ENCODE data around the gene OLIG2. TPM values are rescaled to one million over a fixed set of nuclear protein-coding genes. Genes with fewer than 3 reads are reported as not detected.

The OLIG2 gene
- total RNA-seq, 1 experiment from 2014 or later: not detected

DNA sequence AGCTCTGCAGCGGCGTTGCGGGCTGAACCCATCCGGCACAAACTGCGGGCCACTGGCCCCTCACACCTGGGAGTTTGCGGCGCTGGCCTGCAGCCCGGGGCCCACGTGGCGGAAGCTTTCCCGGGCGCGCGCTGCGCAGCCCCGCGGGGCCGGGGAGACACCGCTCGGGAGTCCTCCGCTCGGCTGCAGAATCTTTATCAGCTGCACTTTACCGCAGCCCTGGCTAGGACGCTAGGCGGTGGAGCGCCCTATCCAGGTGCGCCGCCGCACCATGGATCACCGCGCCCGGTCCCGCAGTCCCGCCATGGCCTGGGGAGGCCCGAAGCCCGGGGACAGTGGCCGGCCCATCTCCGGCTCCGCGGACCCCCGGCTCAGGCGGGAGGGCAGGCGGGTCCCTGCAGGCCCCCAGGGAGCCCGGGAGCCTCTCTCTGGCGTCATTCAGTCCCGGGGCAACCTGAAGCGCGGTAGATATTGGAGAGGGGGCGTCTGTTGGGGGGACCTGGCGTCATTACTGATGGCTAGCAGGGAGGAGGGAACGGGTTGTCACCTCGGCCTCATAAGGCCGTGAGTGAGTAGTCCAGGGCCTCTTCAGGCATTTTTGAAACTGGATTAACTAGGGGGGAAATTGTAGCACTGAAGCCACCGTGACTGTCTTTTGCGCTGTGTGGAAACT is 5.7 kb upstream of the OLIG2 start:
- DNase-seq (ENCODE audit: low read depth): no peak

DNA sequence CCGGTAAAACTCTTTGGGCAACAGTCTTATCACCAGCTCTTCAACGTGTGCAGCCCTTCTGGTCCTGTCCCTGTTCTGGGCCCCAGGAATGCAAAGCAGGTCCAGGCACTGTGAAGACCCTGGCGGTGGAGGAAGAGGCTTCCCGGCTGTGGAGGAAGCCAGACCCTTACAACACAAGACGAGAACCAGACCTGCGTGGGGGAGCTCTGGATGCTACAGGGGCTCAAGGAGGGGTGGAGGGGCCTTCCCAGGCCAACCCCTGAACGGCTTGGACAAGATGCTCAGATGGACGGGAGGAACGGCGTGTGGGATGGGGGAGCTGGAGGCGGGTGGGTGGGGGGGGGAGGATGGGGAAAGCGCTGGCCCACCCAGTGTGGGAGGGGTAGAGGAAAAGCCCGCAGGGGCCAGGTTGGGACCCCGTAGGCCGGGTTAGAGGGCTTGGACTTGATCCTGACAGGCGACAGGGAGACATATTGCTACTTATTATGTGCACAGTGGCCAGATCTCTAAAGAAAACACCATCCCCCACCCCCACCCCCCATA is 5.1 kb upstream of the OLIG2 start:
- DNase-seq (ENCODE audit: low read depth): no peak

DNA sequence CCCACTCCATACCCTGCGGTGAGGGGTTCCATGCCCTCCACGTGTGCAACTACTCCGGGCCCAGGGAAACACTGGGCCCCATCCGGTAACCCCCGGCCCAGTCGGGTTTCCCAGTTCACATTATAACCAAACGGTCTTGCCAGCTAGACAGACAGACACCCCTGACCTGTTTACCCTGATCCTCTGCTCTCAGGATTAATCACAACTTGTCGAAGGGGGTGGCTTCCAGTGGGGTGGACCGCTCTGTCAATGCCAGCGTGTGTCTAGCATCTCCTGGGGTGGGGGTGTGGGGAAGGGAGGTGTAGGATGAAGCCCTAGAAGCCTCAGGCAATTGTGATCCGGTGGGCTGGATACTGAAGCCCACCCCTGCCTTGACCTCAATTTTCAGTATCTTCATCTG is 4.6 kb upstream of the OLIG2 start:
- no peak for DNase-seq (ENCODE audit: low read depth)

DNA sequence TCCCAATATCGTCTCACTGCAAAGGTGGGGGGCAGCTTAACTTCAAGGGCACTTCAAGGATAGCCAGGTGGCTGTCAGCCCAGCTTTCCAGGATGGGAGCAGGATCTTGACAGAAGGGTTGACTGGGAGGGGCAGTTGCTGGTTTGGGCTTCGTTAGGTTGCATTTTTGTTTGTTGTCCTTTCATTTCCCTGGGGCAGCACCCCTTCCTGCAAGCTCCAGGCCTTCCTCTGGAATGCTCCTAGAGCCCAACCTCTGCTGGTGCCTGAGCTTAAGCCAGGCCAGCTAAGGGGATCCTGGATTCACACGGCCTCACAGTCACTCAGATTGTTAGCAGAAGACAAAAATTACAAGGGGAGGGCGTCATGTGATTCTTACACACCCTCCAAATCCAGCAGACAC is 4.1 kb upstream of the OLIG2 start:
- DNase-seq (ENCODE audit: low read depth): no peak

DNA sequence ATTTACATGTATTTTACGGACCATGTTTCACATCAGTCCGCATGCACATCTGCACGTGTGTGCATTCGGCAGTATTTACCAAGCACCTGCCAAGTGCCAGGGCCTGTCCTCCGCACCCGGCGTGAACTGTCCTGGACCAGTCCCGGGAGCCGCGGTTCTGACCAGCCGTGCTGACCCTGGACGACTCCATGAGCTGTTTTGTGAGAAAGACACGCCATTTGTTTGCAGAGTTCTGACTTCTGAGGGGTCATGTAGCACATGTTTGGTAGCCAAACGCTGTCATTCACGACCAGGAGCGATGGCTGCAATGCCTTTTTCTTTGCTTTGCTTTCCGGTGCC is 3.3 kb upstream of the OLIG2 start:
- DNase-seq (ENCODE audit: low read depth): no peak

DNA sequence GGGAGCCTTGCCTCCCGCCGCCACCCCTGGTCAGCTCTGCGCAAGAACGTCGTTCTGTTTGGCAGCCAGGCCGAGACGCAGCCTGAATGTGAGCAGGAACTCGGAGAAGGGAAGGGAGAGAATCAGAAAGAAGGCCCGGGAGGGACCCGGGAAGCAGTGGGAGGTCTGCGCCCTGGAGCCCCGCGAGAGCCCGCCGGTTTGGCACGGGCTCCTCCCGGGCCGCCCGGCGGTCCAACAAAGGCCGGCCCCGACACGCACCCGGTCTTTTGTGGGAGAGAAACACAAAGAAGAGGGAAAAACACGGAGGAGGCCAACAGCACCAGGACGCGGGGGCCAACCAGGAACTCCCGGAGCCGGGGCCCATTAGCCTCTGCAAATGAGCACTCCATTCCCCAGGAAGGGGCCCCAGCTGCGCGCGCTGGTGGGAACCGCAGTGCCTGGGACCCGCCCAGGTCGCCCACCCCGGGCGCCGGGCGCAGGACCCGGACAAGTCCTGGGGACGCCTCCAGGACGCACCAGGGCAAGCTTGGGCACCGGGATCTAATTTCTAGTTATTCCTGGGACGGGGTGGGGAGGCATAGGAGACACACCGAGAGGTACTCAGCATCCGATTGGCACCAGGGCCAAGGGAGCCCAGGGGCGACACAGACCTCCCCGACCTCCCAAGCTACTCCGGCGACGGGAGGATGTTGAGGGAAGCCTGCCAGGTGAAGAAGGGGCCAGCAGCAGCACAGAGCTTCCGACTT is 2.7 kb upstream of the OLIG2 start:
- no peak for DNase-seq (ENCODE audit: low read depth)

DNA sequence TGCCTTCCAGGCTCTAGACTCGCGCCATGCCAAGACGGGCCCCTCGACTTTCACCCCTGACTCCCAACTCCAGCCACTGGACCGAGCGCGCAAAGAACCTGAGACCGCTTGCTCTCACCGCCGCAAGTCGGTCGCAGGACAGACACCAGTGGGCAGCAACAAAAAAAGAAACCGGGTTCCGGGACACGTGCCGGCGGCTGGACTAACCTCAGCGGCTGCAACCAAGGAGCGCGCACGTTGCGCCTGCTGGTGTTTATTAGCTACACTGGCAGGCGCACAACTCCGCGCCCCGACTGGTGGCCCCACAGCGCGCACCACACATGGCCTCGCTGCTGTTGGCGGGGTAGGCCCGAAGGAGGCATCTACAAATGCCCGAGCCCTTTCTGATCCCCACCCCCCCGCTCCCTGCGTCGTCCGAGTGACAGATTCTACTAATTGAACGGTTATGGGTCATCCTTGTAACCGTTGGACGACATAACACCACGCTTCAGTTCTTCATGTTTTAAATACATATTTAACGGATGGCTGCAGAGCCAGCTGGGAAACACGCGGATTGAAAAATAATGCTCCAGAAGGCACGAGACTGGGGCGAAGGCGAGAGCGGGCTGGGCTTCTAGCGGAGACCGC is 2.0 kb upstream of the OLIG2 start:
- DNase-seq (ENCODE audit: low read depth): peak; percentile 26

DNA sequence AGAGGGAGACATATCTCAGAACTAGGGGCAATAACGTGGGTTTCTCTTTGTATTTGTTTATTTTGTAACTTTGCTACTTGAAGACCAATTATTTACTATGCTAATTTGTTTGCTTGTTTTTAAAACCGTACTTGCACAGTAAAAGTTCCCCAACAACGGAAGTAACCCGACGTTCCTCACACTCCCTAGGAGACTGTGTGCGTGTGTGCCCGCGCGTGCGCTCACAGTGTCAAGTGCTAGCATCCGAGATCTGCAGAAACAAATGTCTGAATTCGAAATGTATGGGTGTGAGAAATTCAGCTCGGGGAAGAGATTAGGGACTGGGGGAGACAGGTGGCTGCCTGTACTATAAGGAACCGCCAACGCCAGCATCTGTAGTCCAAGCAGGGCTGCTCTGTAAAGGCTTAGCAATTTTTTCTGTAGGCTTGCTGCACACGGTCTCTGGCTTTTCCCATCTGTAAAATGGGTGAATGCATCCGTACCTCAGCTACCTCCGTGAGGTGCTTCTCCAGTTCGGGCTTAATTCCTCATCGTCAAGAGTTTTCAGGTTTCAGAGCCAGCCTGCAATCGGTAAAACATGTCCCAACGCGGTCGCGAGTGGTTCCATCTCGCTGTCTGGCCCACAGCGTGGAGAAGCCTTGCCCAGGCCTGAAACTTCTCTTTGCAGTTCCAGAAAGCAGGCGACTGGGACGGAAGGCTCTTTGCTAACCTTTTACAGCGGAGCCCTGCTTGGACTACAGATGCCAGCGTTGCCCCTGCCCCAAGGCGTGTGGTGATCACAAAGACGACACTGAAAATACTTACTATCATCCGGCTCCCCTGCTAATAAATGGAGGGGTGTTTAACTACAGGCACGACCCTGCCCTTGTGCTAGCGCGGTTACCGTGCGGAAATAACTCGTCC is 1.3 kb upstream of the OLIG2 start:
- DNase-seq (ENCODE audit: low read depth): no peak

DNA sequence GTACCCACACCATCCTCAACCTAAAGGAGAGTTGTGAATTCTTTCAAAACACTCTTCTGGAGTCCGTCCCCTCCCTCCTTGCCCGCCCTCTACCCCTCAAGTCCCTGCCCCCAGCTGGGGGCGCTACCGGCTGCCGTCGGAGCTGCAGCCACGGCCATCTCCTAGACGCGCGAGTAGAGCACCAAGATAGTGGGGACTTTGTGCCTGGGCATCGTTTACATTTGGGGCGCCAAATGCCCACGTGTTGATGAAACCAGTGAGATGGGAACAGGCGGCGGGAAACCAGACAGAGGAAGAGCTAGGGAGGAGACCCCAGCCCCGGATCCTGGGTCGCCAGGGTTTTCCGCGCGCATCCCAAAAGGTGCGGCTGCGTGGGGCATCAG is 638 bp upstream of the OLIG2 start:
- no peak for DNase-seq (ENCODE audit: low read depth)

DNA sequence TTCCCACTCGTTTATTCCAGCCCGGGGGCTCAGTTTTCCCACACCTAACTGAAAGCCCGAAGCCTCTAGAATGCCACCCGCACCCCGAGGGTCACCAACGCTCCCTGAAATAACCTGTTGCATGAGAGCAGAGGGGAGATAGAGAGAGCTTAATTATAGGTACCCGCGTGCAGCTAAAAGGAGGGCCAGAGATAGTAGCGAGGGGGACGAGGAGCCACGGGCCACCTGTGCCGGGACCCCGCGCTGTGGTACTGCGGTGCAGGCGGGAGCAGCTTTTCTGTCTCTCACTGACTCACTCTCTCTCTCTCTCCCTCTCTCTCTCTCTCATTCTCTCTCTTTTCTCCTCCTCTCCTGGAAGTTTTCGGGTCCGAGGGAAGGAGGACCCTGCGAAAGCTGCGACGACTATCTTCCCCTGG is 716 bp downstream of the OLIG2 start:
- no peak for DNase-seq (ENCODE audit: low read depth)

DNA sequence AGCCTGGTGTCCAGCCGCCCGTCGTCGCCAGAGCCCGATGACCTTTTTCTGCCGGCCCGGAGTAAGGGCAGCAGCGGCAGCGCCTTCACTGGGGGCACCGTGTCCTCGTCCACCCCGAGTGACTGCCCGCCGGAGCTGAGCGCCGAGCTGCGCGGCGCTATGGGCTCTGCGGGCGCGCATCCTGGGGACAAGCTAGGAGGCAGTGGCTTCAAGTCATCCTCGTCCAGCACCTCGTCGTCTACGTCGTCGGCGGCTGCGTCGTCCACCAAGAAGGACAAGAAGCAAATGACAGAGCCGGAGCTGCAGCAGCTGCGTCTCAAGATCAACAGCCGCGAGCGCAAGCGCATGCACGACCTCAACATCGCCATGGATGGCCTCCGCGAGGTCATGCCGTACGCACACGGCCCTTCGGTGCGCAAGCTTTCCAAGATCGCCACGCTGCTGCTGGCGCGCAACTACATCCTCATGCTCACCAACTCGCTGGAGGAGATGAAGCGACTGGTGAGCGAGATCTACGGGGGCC is 1.2 kb downstream of the OLIG2 start:
- DNase-seq (ENCODE audit: low read depth): no peak

DNA sequence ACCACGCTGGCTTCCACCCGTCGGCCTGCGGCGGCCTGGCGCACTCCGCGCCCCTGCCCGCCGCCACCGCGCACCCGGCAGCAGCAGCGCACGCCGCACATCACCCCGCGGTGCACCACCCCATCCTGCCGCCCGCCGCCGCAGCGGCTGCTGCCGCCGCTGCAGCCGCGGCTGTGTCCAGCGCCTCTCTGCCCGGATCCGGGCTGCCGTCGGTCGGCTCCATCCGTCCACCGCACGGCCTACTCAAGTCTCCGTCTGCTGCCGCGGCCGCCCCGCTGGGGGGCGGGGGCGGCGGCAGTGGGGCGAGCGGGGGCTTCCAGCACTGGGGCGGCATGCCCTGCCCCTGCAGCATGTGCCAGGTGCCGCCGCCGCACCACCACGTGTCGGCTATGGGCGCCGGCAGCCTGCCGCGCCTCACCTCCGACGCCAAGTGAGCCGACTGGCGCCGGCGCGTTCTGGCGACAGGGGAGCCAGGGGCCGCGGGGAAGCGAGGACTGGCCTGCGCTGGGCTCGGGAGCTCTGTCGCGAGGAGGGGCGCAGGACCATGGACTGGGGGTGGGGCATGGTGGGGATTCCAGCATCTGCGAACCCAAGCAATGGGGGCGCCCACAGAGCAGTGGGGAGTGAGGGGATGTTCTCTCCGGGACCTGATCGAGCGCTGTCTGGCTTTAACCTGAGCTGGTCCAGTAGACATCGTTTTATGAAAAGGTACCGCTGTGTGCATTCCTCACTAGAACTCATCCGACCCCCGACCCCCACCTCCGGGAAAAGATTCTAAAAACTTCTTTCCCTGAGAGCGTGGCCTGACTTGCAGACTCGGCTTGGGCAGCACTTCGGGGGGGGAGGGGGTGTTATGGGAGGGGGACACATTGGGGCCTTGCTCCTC is 1.9 kb downstream of the OLIG2 start:
- DNase-seq (ENCODE audit: low read depth): no peak

DNA sequence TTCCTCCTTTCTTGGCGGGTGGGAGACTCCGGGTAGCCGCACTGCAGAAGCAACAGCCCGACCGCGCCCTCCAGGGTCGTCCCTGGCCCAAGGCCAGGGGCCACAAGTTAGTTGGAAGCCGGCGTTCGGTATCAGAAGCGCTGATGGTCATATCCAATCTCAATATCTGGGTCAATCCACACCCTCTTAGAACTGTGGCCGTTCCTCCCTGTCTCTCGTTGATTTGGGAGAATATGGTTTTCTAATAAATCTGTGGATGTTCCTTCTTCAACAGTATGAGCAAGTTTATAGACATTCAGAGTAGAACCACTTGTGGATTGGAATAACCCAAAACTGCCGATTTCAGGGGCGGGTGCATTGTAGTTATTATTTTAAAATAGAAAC is 2.5 kb downstream of the OLIG2 start:
- no peak for DNase-seq (ENCODE audit: low read depth)

DNA sequence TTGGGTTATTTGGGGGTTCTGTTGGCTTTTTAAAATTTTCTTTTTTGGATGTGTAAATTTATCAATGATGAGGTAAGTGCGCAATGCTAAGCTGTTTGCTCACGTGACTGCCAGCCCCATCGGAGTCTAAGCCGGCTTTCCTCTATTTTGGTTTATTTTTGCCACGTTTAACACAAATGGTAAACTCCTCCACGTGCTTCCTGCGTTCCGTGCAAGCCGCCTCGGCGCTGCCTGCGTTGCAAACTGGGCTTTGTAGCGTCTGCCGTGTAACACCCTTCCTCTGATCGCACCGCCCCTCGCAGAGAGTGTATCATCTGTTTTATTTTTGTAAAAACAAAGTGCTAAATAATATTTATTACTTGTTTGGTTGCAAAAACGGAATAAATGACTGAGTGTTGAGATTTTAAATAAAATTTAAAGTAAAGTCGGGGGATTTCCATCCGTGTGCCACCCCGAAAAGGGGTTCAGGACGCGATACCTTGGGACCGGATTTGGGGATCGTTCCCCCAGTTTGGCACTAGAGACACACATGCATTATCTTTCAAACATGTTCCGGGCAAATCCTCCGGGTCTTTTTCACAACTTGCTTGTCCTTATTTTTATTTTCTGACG is 3.1 kb downstream of the OLIG2 start:
- no peak for DNase-seq (ENCODE audit: low read depth)

DNA sequence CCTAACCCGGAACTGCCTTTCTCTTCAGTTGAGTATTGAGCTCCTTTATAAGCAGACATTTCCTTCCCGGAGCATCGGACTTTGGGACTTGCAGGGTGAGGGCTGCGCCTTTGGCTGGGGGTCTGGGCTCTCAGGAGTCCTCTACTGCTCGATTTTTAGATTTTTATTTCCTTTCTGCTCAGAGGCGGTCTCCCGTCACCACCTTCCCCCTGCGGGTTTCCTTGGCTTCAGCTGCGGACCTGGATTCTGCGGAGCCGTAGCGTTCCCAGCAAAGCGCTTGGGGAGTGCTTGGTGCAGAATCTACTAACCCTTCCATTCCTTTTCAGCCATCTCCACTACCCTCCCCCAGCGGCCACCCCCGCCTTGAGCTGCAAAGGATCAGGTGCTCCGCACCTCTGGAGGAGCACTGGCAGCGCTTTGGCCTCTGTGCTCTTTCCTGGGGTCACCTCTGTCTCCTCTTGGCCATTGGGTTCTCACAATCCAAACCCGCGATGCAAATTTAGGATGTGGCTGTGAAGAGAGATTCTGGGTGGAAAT is 3.7 kb downstream of the OLIG2 start:
- DNase-seq (ENCODE audit: low read depth): no peak

DNA sequence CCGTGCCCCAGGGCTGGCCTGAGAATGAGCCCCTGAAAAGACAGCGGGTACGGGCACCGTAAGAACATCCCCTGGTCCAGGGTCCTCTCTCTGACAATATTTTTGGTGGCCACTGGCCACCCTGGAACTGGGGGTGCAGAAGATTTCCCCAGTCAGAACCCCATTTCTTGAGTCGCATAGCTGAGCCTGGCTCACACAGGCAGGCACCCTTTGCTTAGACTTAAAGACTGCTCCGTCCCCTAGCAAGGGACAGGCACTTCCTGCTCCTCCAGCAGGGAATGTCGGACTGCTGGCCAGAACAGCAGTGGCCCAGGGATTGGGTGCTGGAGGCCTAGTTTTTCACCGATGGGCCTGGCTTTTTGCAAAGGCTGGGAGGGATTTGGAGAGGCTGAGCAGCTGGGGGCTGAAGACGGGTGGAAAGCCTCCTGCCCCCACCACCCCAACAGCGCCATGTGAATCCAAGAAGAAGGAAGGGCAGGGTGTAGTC is 4.3 kb downstream of the OLIG2 start:
- no peak for DNase-seq (ENCODE audit: low read depth)

DNA sequence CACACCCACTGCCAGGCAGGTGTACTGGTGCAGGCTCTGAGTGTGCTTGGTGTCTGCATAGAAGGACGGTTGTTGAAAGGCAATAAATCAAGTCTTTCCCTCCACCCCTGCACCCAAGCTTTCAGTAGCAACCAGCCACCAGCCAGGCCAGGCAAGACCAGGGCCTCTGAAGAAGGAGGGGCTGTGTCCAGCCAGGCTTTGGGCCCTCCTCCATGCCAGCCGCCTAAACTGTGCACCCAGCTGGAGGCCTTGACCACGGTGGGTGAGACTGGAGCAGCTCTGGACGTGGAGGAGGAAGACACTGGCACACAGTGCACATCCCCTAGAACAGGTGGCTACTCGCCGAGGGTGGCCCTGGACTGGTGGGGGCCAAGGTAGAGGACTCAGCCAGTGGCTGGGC is 4.9 kb downstream of the OLIG2 start:
- no peak for DNase-seq (ENCODE audit: low read depth)

DNA sequence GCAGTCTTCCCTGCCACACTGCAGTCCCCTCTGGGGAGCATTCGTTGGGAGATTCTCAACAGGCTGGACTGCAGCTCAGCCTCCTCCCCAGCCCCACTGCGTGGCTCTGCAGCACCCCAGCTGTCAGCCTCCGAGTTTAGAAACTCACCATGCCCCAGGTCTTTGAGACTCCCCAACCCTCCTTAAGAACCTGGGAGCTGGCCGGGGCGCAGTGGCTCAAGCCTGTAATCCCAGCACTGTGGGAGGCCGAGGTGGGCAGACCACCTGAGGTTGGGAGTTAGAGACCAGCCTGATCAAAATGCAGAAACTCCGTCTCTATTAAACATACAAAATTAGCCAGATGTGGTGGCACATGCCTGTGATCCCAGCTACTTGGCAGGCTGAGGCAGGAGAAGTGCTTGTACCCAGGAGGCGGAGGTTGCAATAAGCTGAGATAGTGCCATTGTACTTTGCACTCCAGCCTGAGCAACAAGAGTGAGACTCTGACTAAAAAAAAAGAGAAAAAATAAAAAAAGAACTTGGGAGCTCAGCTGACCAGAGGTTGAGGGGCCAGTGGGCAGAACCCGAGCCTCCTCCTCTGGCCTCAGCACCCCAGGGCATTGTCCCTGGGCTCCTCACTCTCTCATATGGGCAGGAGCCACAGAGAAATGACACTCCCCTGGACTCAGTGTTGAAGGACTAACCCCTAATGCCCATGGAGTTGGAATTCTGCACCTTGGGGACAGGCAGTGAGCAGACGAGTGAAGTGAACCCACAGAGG is 5.6 kb downstream of the OLIG2 start:
- DNase-seq (ENCODE audit: low read depth): no peak

DNA sequence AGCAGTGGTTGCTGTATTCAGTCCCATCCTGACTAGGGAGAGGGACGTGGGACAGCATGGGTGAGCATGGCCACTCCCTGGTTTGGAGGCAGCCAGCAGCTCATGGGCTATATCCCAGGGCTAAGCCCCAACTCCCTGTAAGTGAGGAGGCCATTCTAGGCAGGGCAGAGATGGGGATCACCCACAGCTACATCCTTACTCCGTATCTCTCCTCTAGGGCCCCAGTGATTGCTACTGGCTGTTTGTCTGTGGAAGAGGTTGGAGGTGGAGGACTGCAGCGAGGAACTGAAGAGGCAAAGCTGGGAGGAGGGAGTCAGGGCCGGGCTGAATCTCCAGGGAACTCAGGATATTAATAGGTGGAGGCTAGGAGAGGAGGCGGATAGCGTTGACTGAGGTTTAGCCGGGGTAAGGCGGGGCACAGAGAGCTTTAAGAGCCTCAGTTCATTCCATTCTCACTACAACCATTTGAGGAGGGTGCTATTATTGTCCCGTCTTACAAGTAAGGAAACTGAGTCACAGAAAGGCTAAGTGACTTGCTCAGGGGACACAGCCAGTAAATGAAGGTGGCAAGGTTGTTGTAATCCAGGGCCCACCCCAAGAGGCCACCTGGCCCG is 6.8 kb downstream of the OLIG2 start:
- no peak for DNase-seq (ENCODE audit: low read depth)

Measured in M059J (cell line).